ENCODE data around the gene APOBEC3A. TPM values are rescaled to one million over a fixed set of nuclear protein-coding genes. Genes with fewer than 3 reads are reported as not detected.

APOBEC3A gene
- total and polyA plus RNA-seq, 10 of the 15 experiments (the other 5 are each of a cell fraction or from before 2014, with no cell fraction given), result 0.20 TPM; not detected in 9

DNA sequence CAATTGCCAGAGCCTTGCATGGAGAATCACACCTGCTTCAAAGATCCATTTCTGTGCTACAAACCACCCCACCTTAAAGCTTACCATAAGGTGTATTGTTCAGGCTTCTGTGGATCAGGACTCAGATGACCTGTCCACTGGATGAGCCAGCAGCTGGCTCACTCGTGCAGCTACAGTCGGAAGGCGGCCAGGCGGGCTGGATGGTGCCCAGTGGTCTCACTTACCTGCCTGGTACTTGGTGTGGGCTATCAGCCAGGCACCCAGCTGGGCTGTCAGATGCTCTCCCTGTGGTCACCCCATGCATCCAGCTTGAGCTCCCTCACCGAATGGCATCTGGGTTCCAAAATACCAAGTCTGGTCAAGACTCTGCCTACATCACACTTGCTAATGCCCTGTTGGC is 13.8 kb downstream of the APOBEC3A start:
- ChIA-PET RAD21 (ENCODE audit: unreplicated experiment) (interaction anchor here (1.0 to 5.2 kb wide), 3 partner anchors 33 to 202 kb away, joined by 3 to 39 read pairs (median 8); no protein-coding TSS in a partner anchor), POLR2A (interaction anchor here (0.6 to 1.2 kb wide), 2 partner anchors 42 to 101 kb away, joined by 3 to 7 read pairs; no protein-coding TSS in a partner anchor), SMC1A (ENCODE audit: uncharacterized antibody, unreplicated experiment) (interaction anchor here (0.6 to 6.9 kb wide), 4 partner anchors 10 to 148 kb away, joined by 4 to 50 read pairs (median 8); partner anchors contain the start of gene CBX6), CTCF (interaction anchor here (0.5 to 7.8 kb wide), 7 partner anchors 10 to 155 kb away, joined by 3 to 73 read pairs (median 4); partner anchors contain the start of gene CBX6)
- Histone ChIP-seq H3K27ac (ENCODE audit: control insufficient read depth, insufficient read depth) (no peak overlapping the region), H2AFZ (ENCODE audit: control insufficient read depth, low read depth, low read length) (no peak overlapping the region), H3K4me1 (ENCODE audit: control insufficient read depth, insufficient read depth, low read length) (peaks cover 9% of the 10 kb centered on the region), H3K9ac (ENCODE audit: control insufficient read depth, insufficient read depth, low read length) (no peak overlapping the region), H3K9me3 (replicated peaks; ENCODE audit: control insufficient read depth, insufficient read depth, low read length) (no peaks in the 10 kb centered on the region), H3K36me3 (ENCODE audit: control insufficient read depth in 2 of 2, insufficient read depth in 2 of 2, low read length in 1 of 2) (no peaks in the 10 kb centered on the region), H3K79me2 (ENCODE audit: control insufficient read depth, insufficient read depth, low read length) (no peaks in the 10 kb centered on the region), H3K4me3 (no peak overlapping the region), H4K20me1 (ENCODE audit: control insufficient read depth, insufficient read depth) (no peaks in the 10 kb centered on the region), H3K27me3 (replicated peaks in 1 of 2; ENCODE audit: control insufficient read depth in 2 of 2, insufficient read depth in 2 of 2, low read length in 1 of 2) (no peaks in the 10 kb centered on the region; a peak in 1 of 4 replicates), H3K4me2 (ENCODE audit: control insufficient read depth, insufficient read depth) (no peak overlapping the region)
- no TSS peak for BruUV-seq (replicated peaks)
- ATAC-seq, result no peak
- WGBS (ENCODE audit: insufficient coverage, insufficient replicate concordance, low lambda C conversion rate, missing lambda C conversion rate), result 49% methylated on average over 5 of the region's 5 CpGs
- FAIRE-seq, result no peak
- in situ Hi-C loops (cut with MboI) (no loop called here), intact Hi-C loops (cut with micrococcal nuclease; ENCODE audit: unreplicated experiment) (no loop called here)
- TF ChIP-seq CEBPB (IDR thresholded peaks at IDR 0.05; ENCODE audit: borderline replicate concordance in 1 of 2, low read depth in 2 of 2, low read length in 2 of 2) (no peak), CHD2 (IDR thresholded peaks at IDR 0.05; ENCODE audit: borderline replicate concordance, low read depth, low read length) (no peak), NFYB (IDR thresholded peaks at IDR 0.05; ENCODE audit: insufficient read depth, low read depth, low read length) (no peak), CHD4 (IDR thresholded peaks at IDR 0.05) (no peak), TBL1XR1 (IDR thresholded peaks at IDR 0.05; ENCODE audit: low read depth, low read length) (no peak), BMI1 (IDR thresholded peaks at IDR 0.05; ENCODE audit: borderline replicate concordance) (no peak), POLR2AphosphoS5 (IDR thresholded peaks at IDR 0.05; ENCODE audit: low read length) (no peak), SMARCA5 (IDR thresholded peaks at IDR 0.05) (no peak), SRF (IDR thresholded peaks at IDR 0.05; ENCODE audit: low read depth in 2 of 2, low read length in 2 of 2) (no peak), MTA3 (IDR thresholded peaks at IDR 0.05; ENCODE audit: borderline replicate concordance, low read length) (no peak), ZNF274 (IDR thresholded peaks at IDR 0.05; ENCODE audit: insufficient read depth, insufficient read length) (no peak), PAX8 (IDR thresholded peaks at IDR 0.05) (no peak)
- TF ChIP-seq, protein P1, sequence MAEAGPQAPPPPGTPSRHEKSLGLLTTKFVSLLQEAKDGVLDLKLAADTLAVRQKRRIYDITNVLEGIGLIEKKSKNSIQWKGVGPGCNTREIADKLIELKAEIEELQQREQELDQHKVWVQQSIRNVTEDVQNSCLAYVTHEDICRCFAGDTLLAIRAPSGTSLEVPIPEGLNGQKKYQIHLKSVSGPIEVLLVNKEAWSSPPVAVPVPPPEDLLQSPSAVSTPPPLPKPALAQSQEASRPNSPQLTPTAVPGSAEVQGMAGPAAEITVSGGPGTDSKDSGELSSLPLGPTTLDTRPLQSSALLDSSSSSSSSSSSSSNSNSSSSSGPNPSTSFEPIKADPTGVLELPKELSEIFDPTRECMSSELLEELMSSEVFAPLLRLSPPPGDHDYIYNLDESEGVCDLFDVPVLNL (IDR thresholded peaks at IDR 0.05; ENCODE audit: low read depth, low read length), result no peak
- TF ChIP-seq, protein P2, sequence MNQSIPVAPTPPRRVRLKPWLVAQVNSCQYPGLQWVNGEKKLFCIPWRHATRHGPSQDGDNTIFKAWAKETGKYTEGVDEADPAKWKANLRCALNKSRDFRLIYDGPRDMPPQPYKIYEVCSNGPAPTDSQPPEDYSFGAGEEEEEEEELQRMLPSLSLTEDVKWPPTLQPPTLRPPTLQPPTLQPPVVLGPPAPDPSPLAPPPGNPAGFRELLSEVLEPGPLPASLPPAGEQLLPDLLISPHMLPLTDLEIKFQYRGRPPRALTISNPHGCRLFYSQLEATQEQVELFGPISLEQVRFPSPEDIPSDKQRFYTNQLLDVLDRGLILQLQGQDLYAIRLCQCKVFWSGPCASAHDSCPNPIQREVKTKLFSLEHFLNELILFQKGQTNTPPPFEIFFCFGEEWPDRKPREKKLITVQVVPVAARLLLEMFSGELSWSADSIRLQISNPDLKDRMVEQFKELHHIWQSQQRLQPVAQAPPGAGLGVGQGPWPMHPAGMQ (IDR thresholded peaks at IDR 0.05; ENCODE audit: borderline replicate concordance), result no peak
- TF ChIP-seq, protein P3, sequence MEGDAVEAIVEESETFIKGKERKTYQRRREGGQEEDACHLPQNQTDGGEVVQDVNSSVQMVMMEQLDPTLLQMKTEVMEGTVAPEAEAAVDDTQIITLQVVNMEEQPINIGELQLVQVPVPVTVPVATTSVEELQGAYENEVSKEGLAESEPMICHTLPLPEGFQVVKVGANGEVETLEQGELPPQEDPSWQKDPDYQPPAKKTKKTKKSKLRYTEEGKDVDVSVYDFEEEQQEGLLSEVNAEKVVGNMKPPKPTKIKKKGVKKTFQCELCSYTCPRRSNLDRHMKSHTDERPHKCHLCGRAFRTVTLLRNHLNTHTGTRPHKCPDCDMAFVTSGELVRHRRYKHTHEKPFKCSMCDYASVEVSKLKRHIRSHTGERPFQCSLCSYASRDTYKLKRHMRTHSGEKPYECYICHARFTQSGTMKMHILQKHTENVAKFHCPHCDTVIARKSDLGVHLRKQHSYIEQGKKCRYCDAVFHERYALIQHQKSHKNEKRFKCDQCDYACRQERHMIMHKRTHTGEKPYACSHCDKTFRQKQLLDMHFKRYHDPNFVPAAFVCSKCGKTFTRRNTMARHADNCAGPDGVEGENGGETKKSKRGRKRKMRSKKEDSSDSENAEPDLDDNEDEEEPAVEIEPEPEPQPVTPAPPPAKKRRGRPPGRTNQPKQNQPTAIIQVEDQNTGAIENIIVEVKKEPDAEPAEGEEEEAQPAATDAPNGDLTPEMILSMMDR (IDR thresholded peaks at IDR 0.05 in 2 of 3, conservative IDR thresholded peaks at IDR 0.05 in 1 of 3; ENCODE audit: control insufficient read depth in 2 of 3, extremely low read depth in 1 of 3, insufficient read depth in 1 of 3, low read depth in 3 of 3, low read length in 3 of 3), result no peak
- TF ChIP-seq, protein P4, sequence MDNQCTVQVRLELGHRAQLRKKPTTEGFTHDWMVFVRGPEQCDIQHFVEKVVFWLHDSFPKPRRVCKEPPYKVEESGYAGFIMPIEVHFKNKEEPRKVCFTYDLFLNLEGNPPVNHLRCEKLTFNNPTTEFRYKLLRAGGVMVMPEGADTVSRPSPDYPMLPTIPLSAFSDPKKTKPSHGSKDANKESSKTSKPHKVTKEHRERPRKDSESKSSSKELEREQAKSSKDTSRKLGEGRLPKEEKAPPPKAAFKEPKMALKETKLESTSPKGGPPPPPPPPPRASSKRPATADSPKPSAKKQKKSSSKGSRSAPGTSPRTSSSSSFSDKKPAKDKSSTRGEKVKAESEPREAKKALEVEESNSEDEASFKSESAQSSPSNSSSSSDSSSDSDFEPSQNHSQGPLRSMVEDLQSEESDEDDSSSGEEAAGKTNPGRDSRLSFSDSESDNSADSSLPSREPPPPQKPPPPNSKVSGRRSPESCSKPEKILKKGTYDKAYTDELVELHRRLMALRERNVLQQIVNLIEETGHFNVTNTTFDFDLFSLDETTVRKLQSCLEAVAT (IDR thresholded peaks at IDR 0.05), result no peak
- TF ChIP-seq, protein P5, sequence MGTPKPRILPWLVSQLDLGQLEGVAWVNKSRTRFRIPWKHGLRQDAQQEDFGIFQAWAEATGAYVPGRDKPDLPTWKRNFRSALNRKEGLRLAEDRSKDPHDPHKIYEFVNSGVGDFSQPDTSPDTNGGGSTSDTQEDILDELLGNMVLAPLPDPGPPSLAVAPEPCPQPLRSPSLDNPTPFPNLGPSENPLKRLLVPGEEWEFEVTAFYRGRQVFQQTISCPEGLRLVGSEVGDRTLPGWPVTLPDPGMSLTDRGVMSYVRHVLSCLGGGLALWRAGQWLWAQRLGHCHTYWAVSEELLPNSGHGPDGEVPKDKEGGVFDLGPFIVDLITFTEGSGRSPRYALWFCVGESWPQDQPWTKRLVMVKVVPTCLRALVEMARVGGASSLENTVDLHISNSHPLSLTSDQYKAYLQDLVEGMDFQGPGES (IDR thresholded peaks at IDR 0.05), result no peak
- no peak for DNase-seq (ENCODE audit: low read depth, low spot score)
